Calu3 (cell line): ENCODE results near the gene MAP1LC3C. TPM values are rescaled to one million over a fixed set of nuclear protein-coding genes. Genes with fewer than 3 reads are reported as not detected.

Experiments
- BruUV-seq: library from RNA; stranded (reverse); fragments of 400-500 nt; replicated peaks from 2 replicates; lab custom pipeline; 2021; lab: Mats Ljungman, UMichigan
- CTCF ChIA-PET: fragments of 300-600 bp; sonication (Branson Sonifier 250); formaldehyde crosslinking; loops from one replicate; lab custom pipeline; 2022; ENCODE audit warnings: antibody characterized with exemption; lab: Charles Lee
- DNase-seq: peaks from one replicate; pipeline ENCODE4 v3.0.0; 2022
- H3K27ac Mint-ChIP-seq: one replicate; pipeline ENCODE4 v1.8.0; 2022; ENCODE audit warnings: mixed read lengths; ENCODE audit not compliant: unreplicated experiment
- H3K27me3 Mint-ChIP-seq: one replicate; pipeline ENCODE4 v1.8.0; 2022; ENCODE audit warnings: mixed read lengths; ENCODE audit not compliant: unreplicated experiment
- H3K36me3 Mint-ChIP-seq: one replicate; pipeline ENCODE4 v1.8.0; 2022; ENCODE audit warnings: mild to moderate bottlenecking, moderate library complexity, mixed read lengths; ENCODE audit not compliant: insufficient read depth, unreplicated experiment
- H3K4me1 Mint-ChIP-seq: one replicate; pipeline ENCODE4 v1.8.0; 2022; ENCODE audit warnings: mild to moderate bottlenecking, low read depth, mixed read lengths; ENCODE audit not compliant: unreplicated experiment
- H3K4me3 Mint-ChIP-seq: one replicate; pipeline ENCODE4 v1.8.0; 2022; ENCODE audit warnings: mild to moderate bottlenecking, low read depth, moderate library complexity, mixed read lengths; ENCODE audit not compliant: unreplicated experiment
- H3K9me3 Mint-ChIP-seq: one replicate; pipeline ENCODE4 v1.8.0; 2022; ENCODE audit warnings: low read depth, mixed read lengths; ENCODE audit not compliant: unreplicated experiment
- CTCF ChIP-seq: fragments of 200-600 bp; IDR thresholded peaks from one replicate; pipeline ENCODE4 v1.8.0; 2022; ENCODE audit warnings: antibody characterized with exemption; ENCODE audit not compliant: unreplicated experiment
- intact Hi-C: fragments of 100-400 bp; cut with micrococcal nuclease; formaldehyde crosslinking; loops from one replicate; pipeline ENCODE4 v1.10.0; 2022; ENCODE audit not compliant: unreplicated experiment
- total RNA-seq: library from RNA; stranded (reverse); gene quantifications from 2 replicates; pipeline ENCODE4 v1.2.3, GENCODE V29; 2022

MAP1LC3C gene
- total RNA-seq, 1 experiment from 2014 or later, result not detected

DNA sequence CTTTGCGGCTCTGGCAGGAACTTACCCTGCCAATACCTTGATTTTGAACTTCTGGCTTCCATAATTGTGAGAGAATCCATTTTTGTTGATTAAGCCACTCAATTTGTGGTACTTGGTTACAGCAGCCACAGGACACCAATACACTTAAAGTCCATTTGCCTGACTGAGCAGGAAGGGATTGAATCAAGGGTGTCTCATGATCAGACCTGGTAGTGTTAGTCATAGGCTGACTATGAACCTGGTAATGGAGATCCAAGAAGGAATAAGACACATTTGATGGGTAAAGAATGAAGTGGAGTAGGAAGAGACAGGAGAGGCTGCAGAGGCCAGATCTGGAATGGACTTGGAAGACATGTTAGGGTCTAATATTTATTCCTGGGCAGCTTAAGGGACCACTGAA lies 31.2 kb upstream of the MAP1LC3C start:
- no TSS peak for BruUV-seq
- Mint-ChIP-seq H3K27ac (no peak overlapping the region), H3K36me3 (no peaks in the 10 kb centered on the region), H3K4me3 (no peak overlapping the region), H3K27me3 (peaks cover 24% of the 10 kb centered on the region), H3K9me3 (peaks cover 10% of the 10 kb centered on the region), H3K4me1 (no peaks in the 10 kb centered on the region)
- CTCF ChIA-PET, result no interaction called here
- intact Hi-C loops, result no loop called here
- no peak for DNase-seq
- no peak for TF ChIP-seq CTCF

GRCh38 chr1:242025681-242026080 lies 26.8 kb upstream of the MAP1LC3C start:
- Mint-ChIP-seq H3K27ac (no peak overlapping the region), H3K4me1 (no peaks in the 10 kb centered on the region), H3K4me3 (no peak overlapping the region), H3K27me3 (peaks cover 2% of the 10 kb centered on the region), H3K9me3 (peaks cover 4% of the 10 kb centered on the region), H3K36me3 (no peaks in the 10 kb centered on the region)
- CTCF ChIA-PET, result interaction anchor here (0.5 kb wide), 1 partner anchor 15 kb away, joined by 3 read pairs; no protein-coding TSS in a partner anchor
- intact Hi-C loops, result no loop called here
- no peak for TF ChIP-seq CTCF
- no TSS peak for BruUV-seq
- no peak for DNase-seq

DNA sequence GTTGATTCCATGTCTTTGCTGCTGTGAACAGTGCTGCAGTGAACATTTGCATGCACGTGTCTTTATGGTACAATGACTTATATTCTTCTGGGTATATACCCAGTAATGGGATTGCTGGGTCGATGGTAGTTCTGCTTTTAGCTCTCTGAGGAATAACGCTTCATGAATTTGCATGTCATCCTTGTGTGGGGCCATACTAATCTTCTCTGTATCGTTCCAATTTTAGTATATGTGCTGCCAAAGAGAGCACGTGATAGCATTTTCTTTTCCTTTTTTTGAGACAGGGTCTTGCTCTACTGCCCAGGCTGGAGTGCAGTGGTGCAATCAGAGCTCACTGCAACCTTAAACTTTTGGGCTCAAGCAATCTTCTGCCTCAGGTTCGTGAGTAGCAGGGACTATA lies 24.9 kb upstream of the MAP1LC3C start:
- H3K27me3 Mint-ChIP-seq, result no peaks in the 10 kb centered on the region
- no peak for DNase-seq
- intact Hi-C loops, result no loop called here
- CTCF ChIA-PET, result interaction anchor here (0.6 kb wide), 1 partner anchor 57 kb away, joined by 3 read pairs; no protein-coding TSS in a partner anchor
- H3K4me3 Mint-ChIP-seq, result no peak overlapping the region
- no TSS peak for BruUV-seq
- no peaks in the 10 kb centered on the region for H3K36me3 Mint-ChIP-seq
- no peak for TF ChIP-seq CTCF
- no peak overlapping the region for H3K27ac Mint-ChIP-seq
- H3K4me1 Mint-ChIP-seq, result no peaks in the 10 kb centered on the region
- no peaks in the 10 kb centered on the region for H3K9me3 Mint-ChIP-seq

DNA sequence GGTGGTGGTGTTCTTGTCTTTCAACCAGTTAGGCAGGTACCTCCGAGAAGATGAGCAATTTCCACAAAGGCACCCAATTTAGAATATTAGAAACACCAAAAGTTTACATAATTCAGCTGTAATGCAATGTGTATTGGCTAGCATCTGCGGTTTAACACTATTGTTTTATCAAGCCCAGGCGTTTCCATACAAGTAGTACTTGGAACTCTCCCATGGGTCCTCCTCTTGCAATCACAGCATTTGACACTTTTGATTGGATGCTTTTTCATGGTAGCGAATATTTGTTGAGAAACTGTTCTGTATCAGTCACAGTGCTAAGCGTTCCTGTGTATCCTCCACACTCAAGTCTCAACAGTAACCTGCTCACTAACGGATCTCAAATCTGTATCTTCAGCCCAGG lies 20.1 kb upstream of the MAP1LC3C start:
- no TSS peak for BruUV-seq
- no peak for TF ChIP-seq CTCF
- H3K9me3 Mint-ChIP-seq, result no peaks in the 10 kb centered on the region
- DNase-seq, result no peak
- no peak overlapping the region for H3K27ac Mint-ChIP-seq
- no peaks in the 10 kb centered on the region for H3K4me1 Mint-ChIP-seq
- intact Hi-C loops, result loop anchor here (1.0 to 10.0 kb wide), 2 partner anchors 435 to 484 kb away; partner anchors contain the start of gene KMO
- H3K36me3 Mint-ChIP-seq, result no peaks in the 10 kb centered on the region
- H3K27me3 Mint-ChIP-seq, result no peaks in the 10 kb centered on the region
- CTCF ChIA-PET, result no interaction called here
- H3K4me3 Mint-ChIP-seq, result no peak overlapping the region
